SH-SY5Y (cell line): ENCODE data around the gene TACC3.

ENCODE experiments used
- GATA2 ChIP-seq: IDR thresholded peaks from 2 replicates; pipeline ENCODE4 v1.6.1; 2011; ENCODE audit warnings: mild to moderate bottlenecking, low read depth, low read length
- GATA3 ChIP-seq: IDR thresholded peaks from 2 replicates; pipeline ENCODE4 v1.6.1; 2011; ENCODE audit warnings: low read depth, mild to moderate bottlenecking, low read length, moderate library complexity

DNA sequence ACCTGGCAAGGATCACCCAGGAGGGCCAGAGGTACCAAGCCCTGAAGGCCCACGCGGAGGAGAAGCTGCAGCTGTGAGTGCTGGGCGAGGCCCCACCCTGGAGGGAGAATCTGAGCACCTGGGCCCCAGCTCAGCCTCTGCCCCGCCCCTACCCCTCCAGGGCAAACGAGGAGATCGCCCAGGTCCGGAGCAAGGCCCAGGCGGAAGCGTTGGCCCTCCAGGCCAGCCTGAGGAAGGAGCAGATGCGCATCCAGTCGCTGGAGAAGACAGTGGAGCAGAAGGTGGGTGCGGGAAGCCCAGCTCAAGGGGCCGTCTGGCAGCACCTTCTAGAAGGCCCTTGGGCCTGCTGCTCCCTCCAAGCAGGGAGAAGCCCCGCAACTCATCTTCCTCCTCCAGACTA lies 23.2 kb downstream of the TACC3 start:
- TF ChIP-seq GATA2 (no peak), GATA3 (no peak)
